ENCODE results near the gene PSG6. TPM values are rescaled to one million over a fixed set of nuclear protein-coding genes. Genes with fewer than 3 reads are reported as not detected.
"Not testable (repeated sequence)": the region's sequence is repeated elsewhere in the genome, so short reads cannot be mapped to it uniquely, and the experiment has no call there.

Gene PSG6
- total RNA-seq, 1 donor from 2014 or later = not detected

GRCh38 chr19:42857544-42857867 lies 60.2 kb downstream of the PSG6 start:
- FAIRE-seq = no peak
- DNase-seq (ENCODE audit: low spot score in 2 of 2) = no peak

DNA sequence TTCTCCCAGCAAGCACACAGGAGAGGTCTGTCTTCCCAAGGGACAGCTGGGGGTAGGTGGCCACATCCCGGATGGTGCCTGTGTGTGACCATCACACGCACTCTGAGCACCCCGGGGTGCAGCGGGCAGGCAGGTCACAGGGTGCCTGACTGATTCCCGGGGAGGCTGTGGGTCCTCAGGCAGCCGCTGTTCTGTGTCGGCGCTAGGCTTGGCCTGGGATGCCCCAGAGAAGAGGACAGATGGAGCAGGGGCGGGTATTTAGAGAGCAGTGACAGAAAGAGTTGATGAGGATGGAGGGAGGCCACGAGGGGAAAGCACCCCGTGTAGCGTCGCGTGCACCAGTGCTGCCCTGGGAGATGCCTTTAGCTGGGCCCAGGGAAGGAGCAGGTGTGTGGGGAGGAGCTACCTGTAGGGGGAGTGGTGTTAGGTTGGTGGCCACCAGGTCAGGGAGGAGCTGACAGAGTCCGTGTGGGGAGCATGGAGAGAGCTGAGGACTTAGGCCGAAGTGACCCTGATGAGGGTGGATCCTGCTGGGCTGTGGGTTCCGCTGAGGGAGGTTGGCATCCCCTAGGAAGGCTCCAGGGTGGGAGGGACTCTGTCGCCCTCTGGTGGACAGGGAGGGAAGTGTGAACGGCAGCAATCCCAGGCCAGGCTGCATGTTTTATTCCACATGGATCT lies 60.7 kb downstream of the PSG6 start:
- FAIRE-seq = not testable (repeated sequence)

GRCh38 chr19:42854745-42855144 lies 62.9 kb downstream of the PSG6 start:
- FAIRE-seq; DNase-seq (ENCODE audit: low spot score in 2 of 2): not testable (repeated sequence)

More for the DNA sequence above, 60.7 kb downstream of the PSG6 start:
- DNase-seq (ENCODE audit: low spot score in 2 of 2) = not testable (repeated sequence)

DNA sequence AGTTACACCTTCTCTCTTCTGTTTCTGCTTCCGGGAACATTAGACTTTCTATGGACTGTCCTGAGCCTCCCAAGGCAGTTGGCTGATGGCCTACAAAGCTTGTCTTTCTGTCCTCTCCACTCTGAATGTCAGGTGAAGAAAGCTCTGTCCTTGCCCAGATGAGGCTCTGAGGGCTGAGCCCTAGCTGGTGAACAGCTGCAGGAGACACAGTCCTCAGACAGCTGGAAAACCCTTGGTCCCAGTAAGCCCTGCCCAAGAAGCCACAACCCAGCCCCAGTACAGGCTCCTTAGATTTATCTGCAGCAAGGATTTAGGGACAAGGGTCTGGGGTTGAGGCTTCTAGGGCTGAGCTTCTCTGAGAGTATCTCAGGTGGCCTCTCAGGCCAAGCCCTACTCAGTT lies 64.5 kb downstream of the PSG6 start:
- DNase-seq (ENCODE audit: low spot score in 2 of 2) = not testable (repeated sequence)

DNA sequence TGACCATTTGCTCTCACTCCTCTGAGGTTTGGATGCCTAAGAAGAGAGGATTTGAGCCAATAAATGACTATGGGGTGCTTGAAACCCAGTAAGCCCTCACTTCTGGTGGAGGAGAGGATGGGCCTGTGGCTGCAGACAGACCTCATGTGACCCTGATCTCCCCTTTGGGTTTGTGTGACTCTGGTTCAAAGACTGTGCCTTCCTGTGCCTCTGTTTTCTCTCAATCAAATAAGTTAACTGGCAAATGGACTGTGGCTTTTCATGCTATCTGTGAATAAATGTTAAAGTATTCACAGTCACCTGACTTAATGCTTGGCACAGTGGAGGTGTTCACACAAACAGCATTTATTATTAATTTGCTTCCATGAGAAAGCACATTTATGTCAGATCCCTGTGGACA lies 64.9 kb downstream of the PSG6 start:
- not testable (repeated sequence) for FAIRE-seq; DNase-seq (ENCODE audit: low spot score in 2 of 2)

More for the DNA sequence above, 64.5 kb downstream of the PSG6 start:
- FAIRE-seq = not testable (repeated sequence)

Other genes with a start within 250 kb of the PSG6 start
- not detected for gene PSG3, start 177.4 kb downstream of the PSG6 start, total RNA-seq
- gene PSG8, start 152.2 kb downstream of the PSG6 start, total RNA-seq = not detected
- gene PSG1, start 38.2 kb downstream of the PSG6 start, total RNA-seq = not detected
- gene PSG7, start 19.3 kb upstream of the PSG6 start, total RNA-seq = not detected
- not detected for gene PSG11, start 108.6 kb upstream of the PSG6 start, total RNA-seq
- gene PSG2, start 164.8 kb upstream of the PSG6 start, total RNA-seq = not detected